Kidney glomerular epithelial cell (primary cell): Measurements from ENCODE around the gene ZNF292.
"Not testable (repeated sequence)": the region's sequence is repeated elsewhere in the genome, so short reads cannot be mapped to it uniquely, and the experiment has no call there.

Experiments used
- DNase-seq: peaks from one replicate; lab custom pipeline; 2025; lab: John Stamatoyannopoulos, UW

ZNF292 gene

GRCh38 chr6:87154993-87155841 is at the start of gene ZNF292:
TSS of gene ZNF292 (plus strand) at chr6:87155565. CDS start at chr6:87155592, 27 bp downstream.
- peak; percentile 84 for DNase-seq

- no peak for DNase-seq
These were observed 49.5 kb upstream of the ZNF292 start for GRCh38 chr6:87105823-87106222.

- no peak for DNase-seq
These were observed 44.7 kb upstream of the ZNF292 start for GRCh38 chr6:87110636-87111035.

- DNase-seq: no peak
These were observed 39.8 kb upstream of the ZNF292 start for GRCh38 chr6:87115402-87116135.

- DNase-seq: no peak
These were observed 38.4 kb upstream of the ZNF292 start for GRCh38 chr6:87116922-87117321.

- no peak for DNase-seq
These were observed 37.3 kb upstream of the ZNF292 start for GRCh38 chr6:87118054-87118453.

GRCh38 chr6:87122477-87122876 is 32.9 kb upstream of the ZNF292 start:
- no peak for DNase-seq

- no peak for DNase-seq
These were observed 31.3 kb upstream of the ZNF292 start for GRCh38 chr6:87124074-87124473.

GRCh38 chr6:87126501-87126900 is 28.9 kb upstream of the ZNF292 start:
- no peak for DNase-seq

- no peak for DNase-seq
These were observed 27.6 kb upstream of the ZNF292 start for GRCh38 chr6:87127737-87128136.

GRCh38 chr6:87136963-87137362 is 18.4 kb upstream of the ZNF292 start:
- DNase-seq: no peak

- DNase-seq: peak; percentile 57
These were observed 16.1 kb upstream of the ZNF292 start for GRCh38 chr6:87139236-87139635.

- DNase-seq: not testable (repeated sequence)
These were observed 15.4 kb upstream of the ZNF292 start for GRCh38 chr6:87139927-87140326.

- no peak for DNase-seq
These were observed 9.0 kb upstream of the ZNF292 start for GRCh38 chr6:87146363-87146762.

- DNase-seq: no peak
These were observed 5.0 kb upstream of the ZNF292 start for GRCh38 chr6:87150406-87150805.

- no peak for DNase-seq
These were observed 3.9 kb upstream of the ZNF292 start for GRCh38 chr6:87151471-87151780.

GRCh38 chr6:87151781-87152525 is 3.4 kb upstream of the ZNF292 start:
- peak; percentile 57 for DNase-seq

- no peak for DNase-seq
These were observed 2.8 kb upstream of the ZNF292 start for GRCh38 chr6:87152526-87152955.

- no peak for DNase-seq
These were observed 748 bp upstream of the ZNF292 start for GRCh38 chr6:87154641-87154992.

GRCh38 chr6:87155842-87156815 is 764 bp downstream of the ZNF292 start:
- peak; percentile 45 for DNase-seq

GRCh38 chr6:87157596-87157995 is 2.2 kb downstream of the ZNF292 start:
- DNase-seq: not testable (repeated sequence)

- no peak for DNase-seq
These were observed 5.9 kb downstream of the ZNF292 start for GRCh38 chr6:87161299-87161698.
